ENCODE data around the gene POU4F1. TPM values are rescaled to one million over a fixed set of nuclear protein-coding genes. Genes with fewer than 3 reads are reported as not detected.

POU4F1 gene
- total RNA-seq, 3 donors from 2014 or later: 0.08 to 0.11 TPM; not detected in 1

GRCh38 chr13:78600280-78600883 lies 3.0 kb downstream of the POU4F1 start:
- ATAC-seq (no peak), DNase-seq (no peak)
- Mint-ChIP-seq H3K4me1 (ENCODE audit: low read depth) (peaks cover 21% of the 10 kb centered on the region), H3K4me3 (no peak overlapping the region), H3K36me3 (ENCODE audit: insufficient read depth) (peaks cover 3% of the 10 kb centered on the region), H3K9me3 (no peaks in the 10 kb centered on the region), H3K27me3 (ENCODE audit: low read depth) (peaks cover 84% of the 10 kb centered on the region)

- DNase-seq (no peak), ATAC-seq (no peak)
- Mint-ChIP-seq H3K9me3 (peaks cover under 1% of the 10 kb centered on the region), H3K4me1 (ENCODE audit: low read depth) (peaks cover 21% of the 10 kb centered on the region), H3K27me3 (ENCODE audit: low read depth) (peaks cover 82% of the 10 kb centered on the region), H3K4me3 (no peak overlapping the region), H3K36me3 (ENCODE audit: insufficient read depth) (peaks cover 3% of the 10 kb centered on the region)
These were observed 3.6 kb downstream of the POU4F1 start for GRCh38 chr13:78599645-78600279.

- DNase-seq: no peak
- no peak overlapping the region for H3K4me3 Mint-ChIP-seq
- peaks cover 6% of the 10 kb centered on the region for H3K9me3 Mint-ChIP-seq
- no peak for ATAC-seq
- peaks cover 3% of the 10 kb centered on the region for H3K36me3 Mint-ChIP-seq (ENCODE audit: insufficient read depth)
- peaks cover 83% of the 10 kb centered on the region for H3K27me3 Mint-ChIP-seq (ENCODE audit: low read depth)
- H3K4me1 Mint-ChIP-seq (ENCODE audit: low read depth): peaks cover 21% of the 10 kb centered on the region
These were observed 4.2 kb downstream of the POU4F1 start for GRCh38 chr13:78598966-78599644.

- H3K27me3 Mint-ChIP-seq (ENCODE audit: low read depth): peaks cover 83% of the 10 kb centered on the region
- peaks cover 6% of the 10 kb centered on the region for H3K9me3 Mint-ChIP-seq
- no peak for ATAC-seq
- H3K36me3 Mint-ChIP-seq (ENCODE audit: insufficient read depth): peaks cover 3% of the 10 kb centered on the region
- peaks cover 14% of the 10 kb centered on the region for H3K4me1 Mint-ChIP-seq (ENCODE audit: low read depth)
- no peak for DNase-seq
- no peak overlapping the region for H3K4me3 Mint-ChIP-seq
These were observed 5.1 kb downstream of the POU4F1 start for GRCh38 chr13:78598116-78598781.

GRCh38 chr13:78597602-78597932 lies 5.8 kb downstream of the POU4F1 start:
- DNase-seq: no peak
- no peak overlapping the region for H3K4me3 Mint-ChIP-seq
- peaks cover 3% of the 10 kb centered on the region for H3K36me3 Mint-ChIP-seq (ENCODE audit: insufficient read depth)
- H3K4me1 Mint-ChIP-seq (ENCODE audit: low read depth): peaks cover 11% of the 10 kb centered on the region
- ATAC-seq: no peak
- peaks cover 6% of the 10 kb centered on the region for H3K9me3 Mint-ChIP-seq
- H3K27me3 Mint-ChIP-seq (ENCODE audit: low read depth): peaks cover 86% of the 10 kb centered on the region

- peaks cover 6% of the 10 kb centered on the region for H3K9me3 Mint-ChIP-seq
- peaks cover 7% of the 10 kb centered on the region for H3K4me1 Mint-ChIP-seq (ENCODE audit: low read depth)
- DNase-seq: no peak
- no peak for ATAC-seq
- H3K4me3 Mint-ChIP-seq: no peak overlapping the region
- peaks cover 3% of the 10 kb centered on the region for H3K36me3 Mint-ChIP-seq (ENCODE audit: insufficient read depth)
- H3K27me3 Mint-ChIP-seq (ENCODE audit: low read depth): peaks cover 87% of the 10 kb centered on the region
These were observed 6.4 kb downstream of the POU4F1 start for GRCh38 chr13:78596736-78597601.

GRCh38 chr13:78596399-78596735 lies 7.0 kb downstream of the POU4F1 start:
- H3K36me3 Mint-ChIP-seq (ENCODE audit: insufficient read depth): peaks cover 3% of the 10 kb centered on the region
- ATAC-seq (peak in 1 of 2 donors; percentile 23), DNase-seq (no peak)
- no peak overlapping the region for H3K4me3 Mint-ChIP-seq
- peaks cover 90% of the 10 kb centered on the region for H3K27me3 Mint-ChIP-seq (ENCODE audit: low read depth)
- peaks cover 6% of the 10 kb centered on the region for H3K9me3 Mint-ChIP-seq
- peaks cover 5% of the 10 kb centered on the region for H3K4me1 Mint-ChIP-seq (ENCODE audit: low read depth)

GRCh38 chr13:78595495-78596398 lies 7.6 kb downstream of the POU4F1 start:
- Mint-ChIP-seq H3K36me3 (ENCODE audit: insufficient read depth) (peaks cover 3% of the 10 kb centered on the region), H3K4me1 (ENCODE audit: low read depth) (peaks cover 2% of the 10 kb centered on the region), H3K9me3 (peaks cover 6% of the 10 kb centered on the region), H3K27me3 (ENCODE audit: low read depth) (peaks cover 87% of the 10 kb centered on the region), H3K4me3 (no peak overlapping the region)
- no peak for DNase-seq
- peak; percentile 18 to 43 for ATAC-seq

- peaks cover 14% of the 10 kb centered on the region for H3K9me3 Mint-ChIP-seq
- peaks cover 3% of the 10 kb centered on the region for H3K36me3 Mint-ChIP-seq (ENCODE audit: insufficient read depth)
- peaks cover 85% of the 10 kb centered on the region for H3K27me3 Mint-ChIP-seq (ENCODE audit: low read depth)
- no peak for ATAC-seq
- no peaks in the 10 kb centered on the region for H3K4me1 Mint-ChIP-seq (ENCODE audit: low read depth)
- DNase-seq: no peak
- no peak overlapping the region for H3K4me3 Mint-ChIP-seq
These were observed 8.8 kb downstream of the POU4F1 start for GRCh38 chr13:78594456-78594975.

GRCh38 chr13:78593652-78594455 lies 9.5 kb downstream of the POU4F1 start:
- ATAC-seq: no peak

GRCh38 chr13:78593129-78593528 lies 10.2 kb downstream of the POU4F1 start:
- DNase-seq (no peak), ATAC-seq (no peak)
- no peak overlapping the region for H3K4me3 Mint-ChIP-seq
- H3K9me3 Mint-ChIP-seq: peaks cover 19% of the 10 kb centered on the region
- H3K27me3 Mint-ChIP-seq (ENCODE audit: low read depth): peaks cover 85% of the 10 kb centered on the region
- no peaks in the 10 kb centered on the region for H3K4me1 Mint-ChIP-seq (ENCODE audit: low read depth)
- H3K36me3 Mint-ChIP-seq (ENCODE audit: insufficient read depth): peaks cover 3% of the 10 kb centered on the region

More at GRCh38 chr13:78593652-78594455, 9.5 kb downstream of the POU4F1 start:
- Mint-ChIP-seq H3K36me3 (ENCODE audit: insufficient read depth) (peaks cover 3% of the 10 kb centered on the region), H3K4me3 (no peak overlapping the region), H3K4me1 (ENCODE audit: low read depth) (no peaks in the 10 kb centered on the region), H3K9me3 (peaks cover 14% of the 10 kb centered on the region), H3K27me3 (ENCODE audit: low read depth) (peaks cover 85% of the 10 kb centered on the region)
- DNase-seq: no peak

- H3K27me3 Mint-ChIP-seq (ENCODE audit: low read depth): peaks cover 87% of the 10 kb centered on the region
- no peak overlapping the region for H3K4me3 Mint-ChIP-seq
- H3K9me3 Mint-ChIP-seq: peaks cover 25% of the 10 kb centered on the region
- no peaks in the 10 kb centered on the region for H3K4me1 Mint-ChIP-seq (ENCODE audit: low read depth)
- DNase-seq (no peak), ATAC-seq (no peak)
- H3K36me3 Mint-ChIP-seq (ENCODE audit: insufficient read depth): peaks cover 2% of the 10 kb centered on the region
These were observed 10.8 kb downstream of the POU4F1 start for GRCh38 chr13:78592584-78592983.

All from activated T-cell treated with anti-CD3 and anti-CD28 coated beads, Interleukin-2, amount 50 U/mL, for 4 hours (primary cell).